OCI-LY7 (cell line): ENCODE results near the gene PKP1. TPM values are rescaled to one million over a fixed set of nuclear protein-coding genes. Genes with fewer than 3 reads are reported as not detected.

Experiments used
- BruUV-seq: library from RNA; stranded (reverse); fragments of 400-500 nt; replicated peaks from 2 replicates; lab custom pipeline; 2021; lab: Mats Ljungman, UMichigan
- CTCF ChIA-PET: fragments of 300-600 bp; sonication (Branson Sonifier 250); formaldehyde crosslinking; loops from one replicate; lab custom pipeline; 2022; ENCODE audit warnings: antibody characterized with exemption; ENCODE audit not compliant: unreplicated experiment; lab: Charles Lee
- POLR2A ChIA-PET: fragments of 300-600 bp; sonication (Branson Sonifier 250); formaldehyde crosslinking; loops from one replicate; lab custom pipeline; 2022; ENCODE audit warnings: antibody characterized with exemption; lab: Charles Lee
- DNase-seq: peaks from one replicate; pipeline ENCODE4 v3.0.0-alpha.2; 2015; ENCODE audit warnings: low spot score
- H2AFZ ChIP-seq: fragments of 200-600 bp; sonication (generic), shearing (Covaris generic); 2 replicates; pipeline ENCODE4 v1.6.1; 2014; ENCODE audit warnings: mild to moderate bottlenecking, antibody characterized with exemption, low read length, moderate library complexity
- H3K27ac ChIP-seq: fragments of 200-600 bp; sonication (generic); 2 replicates; pipeline ENCODE4 v1.5.1; 2014; ENCODE audit warnings: mixed run types, low read depth, mild to moderate bottlenecking, moderate library complexity, low read length, inconsistent platforms; ENCODE audit not compliant: poor library complexity, severe bottlenecking
- H3K36me3 ChIP-seq: fragments of 200-600 bp; sonication (generic); 2 replicates; pipeline ENCODE4 v1.6.1; 2014; ENCODE audit warnings: mild to moderate bottlenecking, antibody characterized with exemption, low read length, moderate library complexity, mixed read lengths; ENCODE audit not compliant: insufficient read depth
- H3K4me1 ChIP-seq: fragments of 200-600 bp; sonication (generic); 2 replicates; pipeline ENCODE4 v1.5.1; 2014; ENCODE audit warnings: mild to moderate bottlenecking, low read length; ENCODE audit not compliant: insufficient read depth, poor library complexity, severe bottlenecking
- H3K4me2 ChIP-seq: fragments of 200-600 bp; sonication (generic); 2 replicates; pipeline ENCODE4 v1.6.1; 2014; ENCODE audit warnings: mild to moderate bottlenecking, low read length
- H3K4me3 ChIP-seq: fragments of 200-600 bp; sonication (generic); 2 replicates; pipeline ENCODE4 v1.5.1; 2014; ENCODE audit warnings: mild to moderate bottlenecking, low read depth, low read length; ENCODE audit not compliant: poor library complexity, severe bottlenecking
- H3K79me2 ChIP-seq: fragments of 200-600 bp; sonication (generic); 2 replicates; pipeline ENCODE4 v1.6.1; 2016; ENCODE audit warnings: low read depth, mild to moderate bottlenecking, low read length, moderate library complexity, mixed read lengths; ENCODE audit not compliant: insufficient read depth
- H3K9me2 ChIP-seq: fragments of 200-600 bp; sonication (generic); 2 replicates; pipeline ENCODE4 v1.6.1; 2016; ENCODE audit warnings: mild to moderate bottlenecking, low read length, mixed read lengths; ENCODE audit not compliant: insufficient read depth
- H3K9me3 ChIP-seq: fragments of 200-600 bp; sonication (generic); 2 replicates; pipeline ENCODE4 v1.6.1; 2014; ENCODE audit warnings: mild to moderate bottlenecking, mixed run types, low read length, mixed read lengths
- H4K20me1 ChIP-seq: fragments of 200-600 bp; sonication (generic); 2 replicates; pipeline ENCODE4 v1.6.1; 2014; ENCODE audit warnings: mild to moderate bottlenecking, antibody characterized with exemption, low read length, moderate library complexity, mixed read lengths; ENCODE audit not compliant: insufficient read depth
- EZH2phosphoT487 ChIP-seq: fragments of 200-600 bp; sonication (generic); IDR thresholded peaks from 2 replicates; pipeline ENCODE4 v1.6.1; 2018; ENCODE audit warnings: low read depth, borderline replicate concordance, mild to moderate bottlenecking, mixed run types, antibody characterized with exemption, low read length, moderate library complexity, mixed read lengths
- intact Hi-C: fragments of 100-400 bp; cut with micrococcal nuclease; formaldehyde crosslinking; loops from one replicate; pipeline ENCODE4 v1.10.0; 2022; ENCODE audit not compliant: unreplicated experiment
- total RNA-seq, 2 experiments: library from RNA; depleted of rRNA in 1 of 2; stranded (reverse); fragments of >200 nt in 1 of 2; shearing (Covaris generic) in 1 of 2; gene quantifications; 2 replicates each; pipeline ENCODE4 v1.2.3, GENCODE V29; 2014 to 2022
- TF ChIP-seq, protein P1 (sequence below): fragments of 200-600 bp; sonication (generic); conservative IDR thresholded peaks from 2 replicates; pipeline ENCODE4 v1.5.1; 2014; ENCODE audit warnings: mild to moderate bottlenecking, antibody characterized with exemption, low read length, moderate library complexity, mixed read lengths

Gene PKP1
- total RNA-seq, 2 experiments from 2014 or later = not detected

GRCh38 chr1:201291916-201292315 is 8.6 kb downstream of the PKP1 start:
- ChIA-PET CTCF (no interaction called here), POLR2A (interaction anchor here (0.6 to 0.9 kb wide), 2 partner anchors 137 to 729 kb away, joined by 4 to 5 read pairs; no protein-coding TSS in a partner anchor)
- no peak for TF ChIP-seq EZH2phosphoT487
- TF ChIP-seq, protein P1, sequence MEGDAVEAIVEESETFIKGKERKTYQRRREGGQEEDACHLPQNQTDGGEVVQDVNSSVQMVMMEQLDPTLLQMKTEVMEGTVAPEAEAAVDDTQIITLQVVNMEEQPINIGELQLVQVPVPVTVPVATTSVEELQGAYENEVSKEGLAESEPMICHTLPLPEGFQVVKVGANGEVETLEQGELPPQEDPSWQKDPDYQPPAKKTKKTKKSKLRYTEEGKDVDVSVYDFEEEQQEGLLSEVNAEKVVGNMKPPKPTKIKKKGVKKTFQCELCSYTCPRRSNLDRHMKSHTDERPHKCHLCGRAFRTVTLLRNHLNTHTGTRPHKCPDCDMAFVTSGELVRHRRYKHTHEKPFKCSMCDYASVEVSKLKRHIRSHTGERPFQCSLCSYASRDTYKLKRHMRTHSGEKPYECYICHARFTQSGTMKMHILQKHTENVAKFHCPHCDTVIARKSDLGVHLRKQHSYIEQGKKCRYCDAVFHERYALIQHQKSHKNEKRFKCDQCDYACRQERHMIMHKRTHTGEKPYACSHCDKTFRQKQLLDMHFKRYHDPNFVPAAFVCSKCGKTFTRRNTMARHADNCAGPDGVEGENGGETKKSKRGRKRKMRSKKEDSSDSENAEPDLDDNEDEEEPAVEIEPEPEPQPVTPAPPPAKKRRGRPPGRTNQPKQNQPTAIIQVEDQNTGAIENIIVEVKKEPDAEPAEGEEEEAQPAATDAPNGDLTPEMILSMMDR = no peak
- no peak overlapping the region for H3K4me3 ChIP-seq
- intact Hi-C loops = no loop called here
- H3K79me2 ChIP-seq = no peaks in the 10 kb centered on the region
- H3K9me3 ChIP-seq = no peaks in the 10 kb centered on the region
- no peaks in the 10 kb centered on the region for H3K4me1 ChIP-seq
- H3K36me3 ChIP-seq = no peaks in the 10 kb centered on the region
- no peaks in the 10 kb centered on the region for H3K9me2 ChIP-seq
- no TSS peak for BruUV-seq
- DNase-seq = no peak
- no peaks in the 10 kb centered on the region for H4K20me1 ChIP-seq
- H3K27ac ChIP-seq = no peak overlapping the region
- H3K4me2 ChIP-seq = no peak overlapping the region
- H2AFZ ChIP-seq = no peak overlapping the region

GRCh38 chr1:201294876-201295275 is 11.6 kb downstream of the PKP1 start:
- CTCF ChIA-PET = no interaction called here
- H3K27ac ChIP-seq = no peak overlapping the region
- H3K9me3 ChIP-seq = no peaks in the 10 kb centered on the region
- no peaks in the 10 kb centered on the region for H4K20me1 ChIP-seq
- H3K9me2 ChIP-seq = no peaks in the 10 kb centered on the region
- no peaks in the 10 kb centered on the region for H3K79me2 ChIP-seq
- no TSS peak for BruUV-seq
- no peak overlapping the region for H3K4me2 ChIP-seq
- no peak for TF ChIP-seq EZH2phosphoT487
- TF ChIP-seq, protein P1 = no peak
- intact Hi-C loops = no loop called here
- H3K4me3 ChIP-seq = no peak overlapping the region
- DNase-seq = no peak
- H3K36me3 ChIP-seq = no peaks in the 10 kb centered on the region
- POLR2A ChIA-PET = no interaction called here
- no peak overlapping the region for H2AFZ ChIP-seq
- no peaks in the 10 kb centered on the region for H3K4me1 ChIP-seq

GRCh38 chr1:201295346-201295745 is 12.0 kb downstream of the PKP1 start:
- BruUV-seq = no TSS peak
- CTCF ChIA-PET = no interaction called here
- H3K4me2 ChIP-seq = no peak overlapping the region

More at GRCh38 chr1:201295346-201295745, 12.0 kb downstream of the PKP1 start:
- no peaks in the 10 kb centered on the region for H3K36me3 ChIP-seq
- TF ChIP-seq, protein P1 = no peak
- no peak for TF ChIP-seq EZH2phosphoT487
- no peaks in the 10 kb centered on the region for H3K4me1 ChIP-seq
- H4K20me1 ChIP-seq = no peaks in the 10 kb centered on the region
- H3K9me3 ChIP-seq = no peaks in the 10 kb centered on the region
- H2AFZ ChIP-seq = no peak overlapping the region
- POLR2A ChIA-PET = no interaction called here
- DNase-seq = no peak
- intact Hi-C loops = no loop called here
- H3K79me2 ChIP-seq = no peaks in the 10 kb centered on the region
- H3K4me3 ChIP-seq = no peak overlapping the region
- no peak overlapping the region for H3K27ac ChIP-seq
- H3K9me2 ChIP-seq = no peaks in the 10 kb centered on the region
